ENCODE measurements around the gene THTPA. TPM values are rescaled to one million over a fixed set of nuclear protein-coding genes. Genes with fewer than 3 reads are reported as not detected.

The THTPA gene
- total and polyA plus RNA-seq, 9 of the 15 experiments (the other 6 are each of a cell fraction or from before 2014, with no cell fraction given), result 2.4 to 8.7 (median 5.2) TPM

DNA sequence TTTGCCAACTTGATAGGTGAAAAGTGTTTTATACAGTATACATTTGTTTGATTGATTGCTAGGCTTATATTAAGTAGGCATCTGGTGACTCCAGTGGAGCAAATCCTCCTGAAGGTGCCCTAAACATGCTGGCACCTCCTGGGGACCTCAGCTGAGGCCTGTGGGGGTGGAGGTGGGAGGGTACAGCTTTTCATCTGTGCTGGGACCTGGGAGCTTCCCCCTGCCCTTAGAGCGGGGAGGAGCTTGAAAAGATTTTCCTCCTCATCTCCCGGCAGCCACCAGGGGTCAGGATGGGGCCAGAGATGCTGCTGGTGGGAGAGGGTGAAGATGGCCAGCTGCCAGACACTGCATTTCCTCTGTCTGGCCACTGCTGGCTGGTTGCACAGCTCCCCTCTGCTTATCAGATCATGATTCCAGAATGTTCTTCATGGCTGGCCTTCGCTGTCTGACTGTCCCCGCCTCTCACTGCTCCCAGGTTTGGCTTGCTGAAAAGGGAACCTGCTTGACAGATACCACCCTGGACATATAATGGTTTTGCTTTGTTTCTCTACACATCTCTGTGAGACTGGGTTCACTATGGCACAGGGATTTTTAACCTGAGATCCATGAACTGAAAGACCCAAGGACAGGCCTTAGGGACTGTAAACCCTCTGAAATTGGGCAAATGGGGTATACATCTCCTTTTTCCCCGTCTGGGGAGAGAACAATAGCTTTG is 33.0 kb downstream of the THTPA start (continued):
- TF ChIP-seq, protein P1, sequence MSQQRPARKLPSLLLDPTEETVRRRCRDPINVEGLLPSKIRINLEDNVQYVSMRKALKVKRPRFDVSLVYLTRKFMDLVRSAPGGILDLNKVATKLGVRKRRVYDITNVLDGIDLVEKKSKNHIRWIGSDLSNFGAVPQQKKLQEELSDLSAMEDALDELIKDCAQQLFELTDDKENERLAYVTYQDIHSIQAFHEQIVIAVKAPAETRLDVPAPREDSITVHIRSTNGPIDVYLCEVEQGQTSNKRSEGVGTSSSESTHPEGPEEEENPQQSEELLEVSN (IDR thresholded peaks at IDR 0.05; ENCODE audit: borderline replicate concordance in 1 of 2, extremely low read depth in 1 of 2, insufficient read depth in 1 of 2, insufficient read length in 1 of 2, low read depth in 1 of 2, low read length in 1 of 2, poor library complexity in 1 of 2, severe bottlenecking in 1 of 2), result peak in 1 of 2 experiments; percentile 19
- 0 out of 2 replicates have a peak, but pooled peaks have one; percentile 24 for TF ChIP-seq JUN (IDR thresholded peaks at IDR 0.05; ENCODE audit: borderline replicate concordance, low read depth, low read length)
- no peak for TF ChIP-seq JUN (CRISPR knock-in tag; IDR thresholded peaks at IDR 0.05; ENCODE audit: borderline replicate concordance)
- peak; percentile 22; the same call in 1 of the 2 replicates for TF ChIP-seq MTA3 (IDR thresholded peaks at IDR 0.05; ENCODE audit: borderline replicate concordance)
- TF ChIP-seq SMARCE1 (IDR thresholded peaks at IDR 0.05), result 0 out of 2 replicates have a peak, but pooled peaks have one; percentile 37
- TF ChIP-seq STAG1 (CRISPR knock-in tag; IDR thresholded peaks at IDR 0.05; ENCODE audit: borderline replicate concordance), result peak; percentile 38; the same call in 1 of the 2 replicates
- no peak for TF ChIP-seq NFYB (IDR thresholded peaks at IDR 0.05; ENCODE audit: extremely low read depth, insufficient read length)
- TF ChIP-seq OTX1 (CRISPR knock-in tag; IDR thresholded peaks at IDR 0.05), result no peak
- TF ChIP-seq CC2D1A (IDR thresholded peaks at IDR 0.05), result peak; percentile 53; the same call in 1 of the 2 replicates
- TF ChIP-seq, protein P2, sequence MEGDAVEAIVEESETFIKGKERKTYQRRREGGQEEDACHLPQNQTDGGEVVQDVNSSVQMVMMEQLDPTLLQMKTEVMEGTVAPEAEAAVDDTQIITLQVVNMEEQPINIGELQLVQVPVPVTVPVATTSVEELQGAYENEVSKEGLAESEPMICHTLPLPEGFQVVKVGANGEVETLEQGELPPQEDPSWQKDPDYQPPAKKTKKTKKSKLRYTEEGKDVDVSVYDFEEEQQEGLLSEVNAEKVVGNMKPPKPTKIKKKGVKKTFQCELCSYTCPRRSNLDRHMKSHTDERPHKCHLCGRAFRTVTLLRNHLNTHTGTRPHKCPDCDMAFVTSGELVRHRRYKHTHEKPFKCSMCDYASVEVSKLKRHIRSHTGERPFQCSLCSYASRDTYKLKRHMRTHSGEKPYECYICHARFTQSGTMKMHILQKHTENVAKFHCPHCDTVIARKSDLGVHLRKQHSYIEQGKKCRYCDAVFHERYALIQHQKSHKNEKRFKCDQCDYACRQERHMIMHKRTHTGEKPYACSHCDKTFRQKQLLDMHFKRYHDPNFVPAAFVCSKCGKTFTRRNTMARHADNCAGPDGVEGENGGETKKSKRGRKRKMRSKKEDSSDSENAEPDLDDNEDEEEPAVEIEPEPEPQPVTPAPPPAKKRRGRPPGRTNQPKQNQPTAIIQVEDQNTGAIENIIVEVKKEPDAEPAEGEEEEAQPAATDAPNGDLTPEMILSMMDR (IDR thresholded peaks at IDR 0.05 in 2 of 3, conservative IDR thresholded peaks at IDR 0.05 in 1 of 3; ENCODE audit: insufficient read depth in 2 of 3, low read depth in 1 of 3, low read length in 3 of 3), result peak; percentile 91 to 97 (median 93)
- TF ChIP-seq, protein P3, sequence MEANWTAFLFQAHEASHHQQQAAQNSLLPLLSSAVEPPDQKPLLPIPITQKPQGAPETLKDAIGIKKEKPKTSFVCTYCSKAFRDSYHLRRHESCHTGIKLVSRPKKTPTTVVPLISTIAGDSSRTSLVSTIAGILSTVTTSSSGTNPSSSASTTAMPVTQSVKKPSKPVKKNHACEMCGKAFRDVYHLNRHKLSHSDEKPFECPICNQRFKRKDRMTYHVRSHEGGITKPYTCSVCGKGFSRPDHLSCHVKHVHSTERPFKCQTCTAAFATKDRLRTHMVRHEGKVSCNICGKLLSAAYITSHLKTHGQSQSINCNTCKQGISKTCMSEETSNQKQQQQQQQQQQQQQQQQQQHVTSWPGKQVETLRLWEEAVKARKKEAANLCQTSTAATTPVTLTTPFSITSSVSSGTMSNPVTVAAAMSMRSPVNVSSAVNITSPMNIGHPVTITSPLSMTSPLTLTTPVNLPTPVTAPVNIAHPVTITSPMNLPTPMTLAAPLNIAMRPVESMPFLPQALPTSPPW (CRISPR knock-in tag; IDR thresholded peaks at IDR 0.05), result peak; percentile 41; the same call in 1 of the 2 replicates
- TF ChIP-seq SMC3 (conservative IDR thresholded peaks at IDR 0.05; ENCODE audit: insufficient read depth, low read depth, low read length), result peak; percentile 64
- TF ChIP-seq, protein P4, sequence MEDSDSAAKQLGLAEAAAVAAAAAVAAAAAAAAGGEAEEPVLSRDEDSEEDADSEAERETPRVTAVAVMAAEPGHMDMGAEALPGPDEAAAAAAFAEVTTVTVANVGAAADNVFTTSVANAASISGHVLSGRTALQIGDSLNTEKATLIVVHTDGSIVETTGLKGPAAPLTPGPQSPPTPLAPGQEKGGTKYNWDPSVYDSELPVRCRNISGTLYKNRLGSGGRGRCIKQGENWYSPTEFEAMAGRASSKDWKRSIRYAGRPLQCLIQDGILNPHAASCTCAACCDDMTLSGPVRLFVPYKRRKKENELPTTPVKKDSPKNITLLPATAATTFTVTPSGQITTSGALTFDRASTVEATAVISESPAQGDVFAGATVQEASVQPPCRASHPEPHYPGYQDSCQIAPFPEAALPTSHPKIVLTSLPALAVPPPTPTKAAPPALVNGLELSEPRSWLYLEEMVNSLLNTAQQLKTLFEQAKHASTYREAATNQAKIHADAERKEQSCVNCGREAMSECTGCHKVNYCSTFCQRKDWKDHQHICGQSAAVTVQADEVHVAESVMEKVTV (CRISPR knock-in tag; IDR thresholded peaks at IDR 0.05), result peak; percentile 75
- TF ChIP-seq KAT7 (CRISPR knock-in tag; IDR thresholded peaks at IDR 0.05; ENCODE audit: borderline replicate concordance), result no peak
- no peak for TF ChIP-seq ZKSCAN1 (IDR thresholded peaks at IDR 0.05; ENCODE audit: low read depth, low read length)
- TF ChIP-seq ESRRA (IDR thresholded peaks at IDR 0.05; ENCODE audit: borderline replicate concordance, low read depth), result peak; percentile 83
- TF ChIP-seq, protein P5, sequence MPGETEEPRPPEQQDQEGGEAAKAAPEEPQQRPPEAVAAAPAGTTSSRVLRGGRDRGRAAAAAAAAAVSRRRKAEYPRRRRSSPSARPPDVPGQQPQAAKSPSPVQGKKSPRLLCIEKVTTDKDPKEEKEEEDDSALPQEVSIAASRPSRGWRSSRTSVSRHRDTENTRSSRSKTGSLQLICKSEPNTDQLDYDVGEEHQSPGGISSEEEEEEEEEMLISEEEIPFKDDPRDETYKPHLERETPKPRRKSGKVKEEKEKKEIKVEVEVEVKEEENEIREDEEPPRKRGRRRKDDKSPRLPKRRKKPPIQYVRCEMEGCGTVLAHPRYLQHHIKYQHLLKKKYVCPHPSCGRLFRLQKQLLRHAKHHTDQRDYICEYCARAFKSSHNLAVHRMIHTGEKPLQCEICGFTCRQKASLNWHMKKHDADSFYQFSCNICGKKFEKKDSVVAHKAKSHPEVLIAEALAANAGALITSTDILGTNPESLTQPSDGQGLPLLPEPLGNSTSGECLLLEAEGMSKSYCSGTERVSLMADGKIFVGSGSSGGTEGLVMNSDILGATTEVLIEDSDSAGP (CRISPR knock-in tag; IDR thresholded peaks at IDR 0.05), result no peak
- TF ChIP-seq POLR2AphosphoS5 (IDR thresholded peaks at IDR 0.05; ENCODE audit: control insufficient read depth, insufficient read depth, low read depth, low read length), result peak; percentile 49; the same call in 1 of the 2 replicates
